Thyroid gland (tissue), 4 donors: ENCODE results near the gene DIP2A. TPM values are rescaled to one million over a fixed set of nuclear protein-coding genes. Genes with fewer than 3 reads are reported as not detected.

ENCODE experiments used
- DNase-seq, 2 donors: peaks; one replicate each; pipeline ENCODE4 v3.0.0-alpha.2; 2019
- H3K27ac ChIP-seq, 3 donors: fragments of 200-600 bp; sonication (generic); 1 replicate in 2 of 3; 2 replicates in 1 of 3; pipeline ENCODE4 v1.5.1; 2016 to 2019; ENCODE audit warnings: mild to moderate bottlenecking in 1 of 3, moderate library complexity in 1 of 3
- H3K27me3 ChIP-seq: fragments of 200-600 bp; sonication (generic); one replicate; pipeline ENCODE4 v1.5.1; 2019
- H3K36me3 ChIP-seq, 2 donors: fragments of 200-600 bp; sonication (generic); one replicate each; pipeline ENCODE4 v1.5.1; 2016 to 2019
- H3K4me1 ChIP-seq, 2 donors: fragments of 200-600 bp; sonication (generic); one replicate each; pipeline ENCODE4 v1.5.1; 2017 to 2019
- H3K4me3 ChIP-seq, 3 donors: fragments of 200-600 bp; sonication (generic); replicated peaks in 1 of 3; 1 replicate in 2 of 3; 2 replicates in 1 of 3; pipeline ENCODE4 v1.5.1; 2016; ENCODE audit warnings: mild to moderate bottlenecking in 1 of 3
- H3K9me3 ChIP-seq: fragments of 200-600 bp; sonication (generic); one replicate; pipeline ENCODE4 v1.5.1; 2017
- POLR2A ChIP-seq, 2 donors: fragments of 450-650 bp; IDR thresholded peaks; one replicate each; pipeline ENCODE4 v1.6.1; 2017; ENCODE audit warnings: antibody characterized with exemption in 2 of 2, mild to moderate bottlenecking in 2 of 2, moderate library complexity in 1 of 2
- WGBS, 2 donors: methylation state at CpG; one replicate each; pipeline ENCODE4 v1.1.5; 2017; 5-methylcytosine and 5-hydroxymethylcytosine counted together
- intact Hi-C: fragments of 100-400 bp; cut with DNase I; formaldehyde crosslinking; loops from one replicate; pipeline ENCODE4 v1.15.1; 2023
- total RNA-seq, 4 donors: library from RNA; depleted of rRNA; stranded (reverse); fragments of >200 nt; gene quantifications; one replicate each; pipeline ENCODE4 v1.2.3, GENCODE V29; 2016
- TF ChIP-seq, protein P1 (sequence below), 6 experiments: fragments of 200-600 bp in 3 of 6; fragments of 450-650 bp in 3 of 6; sonication (generic) in 3 of 6; IDR thresholded peaks; one replicate each; pipeline ENCODE4 v1.5.1; 2016 to 2019; ENCODE audit warnings: antibody characterized with exemption in 6 of 6, mild to moderate bottlenecking in 2 of 6, inconsistent platforms in 1 of 6, moderate library complexity in 1 of 6

The DIP2A gene
- total RNA-seq, 4 donors from 2014 or later: 35.1 to 56.3 (median 42.9) TPM

GRCh38 chr21:46455575-46456385 is 2.9 kb upstream of the DIP2A start:
- WGBS, 2 donors: 72 to 81% methylated on average over 10 of the region's 10 CpGs
- Histone ChIP-seq H3K4me3 (no peak overlapping the region), H3K27me3 (no peaks in the 10 kb centered on the region), H3K27ac (peak overlapping the region in 1 of 3 donors; percentile 58), H3K9me3 (no peaks in the 10 kb centered on the region), H3K36me3 (no peaks in the 10 kb centered on the region), H3K4me1 (peaks cover 15 to 17% of the 10 kb centered on the region in 2 donors)
- intact Hi-C loops: no loop called here
- TF ChIP-seq POLR2A (IDR thresholded peaks at IDR 0.05): no peak
- TF ChIP-seq, protein P1, sequence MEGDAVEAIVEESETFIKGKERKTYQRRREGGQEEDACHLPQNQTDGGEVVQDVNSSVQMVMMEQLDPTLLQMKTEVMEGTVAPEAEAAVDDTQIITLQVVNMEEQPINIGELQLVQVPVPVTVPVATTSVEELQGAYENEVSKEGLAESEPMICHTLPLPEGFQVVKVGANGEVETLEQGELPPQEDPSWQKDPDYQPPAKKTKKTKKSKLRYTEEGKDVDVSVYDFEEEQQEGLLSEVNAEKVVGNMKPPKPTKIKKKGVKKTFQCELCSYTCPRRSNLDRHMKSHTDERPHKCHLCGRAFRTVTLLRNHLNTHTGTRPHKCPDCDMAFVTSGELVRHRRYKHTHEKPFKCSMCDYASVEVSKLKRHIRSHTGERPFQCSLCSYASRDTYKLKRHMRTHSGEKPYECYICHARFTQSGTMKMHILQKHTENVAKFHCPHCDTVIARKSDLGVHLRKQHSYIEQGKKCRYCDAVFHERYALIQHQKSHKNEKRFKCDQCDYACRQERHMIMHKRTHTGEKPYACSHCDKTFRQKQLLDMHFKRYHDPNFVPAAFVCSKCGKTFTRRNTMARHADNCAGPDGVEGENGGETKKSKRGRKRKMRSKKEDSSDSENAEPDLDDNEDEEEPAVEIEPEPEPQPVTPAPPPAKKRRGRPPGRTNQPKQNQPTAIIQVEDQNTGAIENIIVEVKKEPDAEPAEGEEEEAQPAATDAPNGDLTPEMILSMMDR (IDR thresholded peaks at IDR 0.05): no peak
- no peak for DNase-seq

GRCh38 chr21:46456750-46457149 is 1.9 kb upstream of the DIP2A start:
- no peaks in the 10 kb centered on the region for H3K27me3 ChIP-seq
- no peak for DNase-seq
- no peaks in the 10 kb centered on the region for H3K9me3 ChIP-seq
- 94 to 97% methylated on average over 4 of the region's 4 CpGs for WGBS, 2 donors
- H3K27ac ChIP-seq: no peak overlapping the region
- no peak overlapping the region for H3K4me3 ChIP-seq
- no peak for TF ChIP-seq POLR2A (IDR thresholded peaks at IDR 0.05)
- TF ChIP-seq, protein P1 (IDR thresholded peaks at IDR 0.05): no peak
- H3K4me1 ChIP-seq: peaks cover 15 to 19% of the 10 kb centered on the region in 2 donors
- intact Hi-C loops: no loop called here
- H3K36me3 ChIP-seq: no peaks in the 10 kb centered on the region

DNA sequence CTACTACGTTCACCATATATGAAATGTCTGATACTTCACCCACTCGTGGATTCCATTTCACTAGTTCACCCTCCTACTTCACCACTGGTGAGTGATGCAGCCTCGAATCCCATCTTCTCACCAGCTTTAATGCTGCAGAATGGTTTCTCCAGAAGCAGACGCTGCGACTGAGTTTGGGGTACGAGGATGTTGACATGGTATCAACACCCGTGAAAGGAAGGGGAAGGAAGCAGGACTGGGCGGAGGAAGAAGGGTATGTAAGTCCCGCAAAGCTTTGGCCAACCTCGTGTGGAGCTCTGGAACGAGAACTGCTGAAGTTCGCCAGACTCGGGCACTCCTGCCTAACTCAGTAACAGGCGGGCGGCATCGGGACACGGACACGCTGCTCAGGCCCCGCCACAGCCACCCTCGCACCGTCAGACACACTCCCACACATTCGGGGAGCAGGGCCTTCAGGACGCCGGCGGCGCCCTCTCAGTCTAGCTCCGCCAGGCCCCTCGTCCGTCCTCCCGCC is 833 bp upstream of the DIP2A start:
- 3 to 4% methylated on average over 12 to 18 of the region's 30 CpGs for WGBS, 2 donors
- peak; percentile 26 to 41 for DNase-seq
- Histone ChIP-seq H3K27ac (peak overlapping the region; percentile 35 to 82 (median 64)), H3K9me3 (no peaks in the 10 kb centered on the region), H3K4me3 (peak overlapping the region; percentile 54 to 87 (median 56)), H3K27me3 (no peaks in the 10 kb centered on the region), H3K4me1 (peaks cover 15 to 23% of the 10 kb centered on the region in 2 donors), H3K36me3 (no peaks in the 10 kb centered on the region)
- intact Hi-C loops: no loop called here
- no peak for TF ChIP-seq POLR2A (IDR thresholded peaks at IDR 0.05)
- TF ChIP-seq, protein P1 (IDR thresholded peaks at IDR 0.05): no peak

DNA sequence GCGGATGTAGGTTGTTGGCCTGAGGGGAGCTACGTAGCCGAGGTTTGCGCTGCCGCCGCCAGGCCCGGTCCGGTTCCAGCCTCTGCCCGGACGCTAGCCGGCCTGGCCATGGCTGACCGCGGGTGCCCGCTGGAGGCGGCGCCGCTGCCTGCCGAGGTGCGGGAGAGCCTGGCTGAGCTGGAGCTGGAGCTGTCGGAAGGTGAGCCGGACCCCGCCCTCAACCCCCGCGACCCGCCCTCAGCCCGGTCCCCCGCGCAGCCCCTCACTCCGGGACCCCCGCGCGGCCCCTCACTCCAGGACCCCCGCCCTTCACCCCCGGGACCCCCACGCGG is 299 bp downstream of the DIP2A start:
- no peaks in the 10 kb centered on the region for H3K27me3 ChIP-seq
- H3K36me3 ChIP-seq: no peaks in the 10 kb centered on the region
- no peak for DNase-seq
- H3K4me1 ChIP-seq: peaks cover 15 to 23% of the 10 kb centered on the region in 2 donors
- H3K27ac ChIP-seq: peak overlapping the region in 2 of 3 donors; percentile 70 to 71
- H3K4me3 ChIP-seq: peak overlapping the region; percentile 78 to 99 (median 95)
- no CpG with 5 or more reads among the region's 36 CpGs for WGBS, 2 donors
- TF ChIP-seq, protein P1 (IDR thresholded peaks at IDR 0.05): no peak
- no peak for TF ChIP-seq POLR2A (IDR thresholded peaks at IDR 0.05)
- H3K9me3 ChIP-seq: no peaks in the 10 kb centered on the region
- intact Hi-C loops: no loop called here
